K562 (cell line): Measurements from ENCODE around the gene ZNF407. TPM values are rescaled to one million over a fixed set of nuclear protein-coding genes. Genes with fewer than 3 reads are reported as not detected.
"Not testable (repeated sequence)": the region's sequence is repeated elsewhere in the genome, so short reads cannot be mapped to it uniquely, and the experiment has no call there.

Experiments
- ATAC-seq: fragments of 200-7000 bp; cut with Tn5 transposase; 3 replicates; pipeline ENCODE4 v1.9.1; 2020; ENCODE audit warnings: moderate library complexity
- BruUV-seq: library from RNA; stranded (reverse); fragments of 400-500 nt; replicated peaks from 2 replicates; lab custom pipeline; 2021; lab: Mats Ljungman, UMichigan
- CTCF ChIA-PET: fragments of 300-600 bp; formaldehyde crosslinking; extraction: SDS; loops from one replicate; lab custom pipeline; 2021; ENCODE audit warnings: low intra/inter-chr PET ratio; lab: Yijun Ruan, JAX
- POLR2A ChIA-PET: fragments of 300-600, 350-650 bp; sonication (Branson Sonifier 250); formaldehyde crosslinking; extraction: SDS; loops from one replicate; lab custom pipeline; 2021; ENCODE audit warnings: antibody characterized with exemption, inconsistent platforms; lab: Yijun Ruan, JAX
- DNase-seq, 4 experiments: peaks; one replicate each; pipeline versions ENCODE4 v3.0.0 to v3.0.0-alpha.2; 2011 to 2018; ENCODE audit warnings: low spot score in 3 of 4, mixed read lengths in 3 of 4; ENCODE audit errors: extremely low read depth in 1 of 4
- FAIRE-seq: peaks from 2 replicates; lab custom pipeline; 2011; peaks lifted over from hg19 to GRCh38; lab: Jason Lieb, UNC
- H2AFZ ChIP-seq: 2 replicates; pipeline ENCODE4 v1.6.0; 2011; ENCODE audit warnings: low read depth, low read length, control low read depth, inconsistent platforms
- H3K27ac ChIP-seq: fragments of 200-600 bp; 3 replicates; pipeline ENCODE4 v1.8.0; 2011; ENCODE audit warnings: low read depth, mild to moderate bottlenecking, control low read depth, inconsistent platforms, low read length, moderate library complexity, mixed read lengths; ENCODE audit errors: extremely low read depth
- H3K27me3 ChIP-seq, 2 experiments: fragments of 300-600 bp in 1 of 2; 2 replicates in 1 of 2; 3 replicates in 1 of 2; pipeline versions ENCODE4 v1.6.0 to v1.8.0; 2011; ENCODE audit warnings: inconsistent platforms in 2 of 2, low read length in 2 of 2, mild to moderate bottlenecking in 1 of 2, mixed read lengths in 1 of 2, moderate library complexity in 1 of 2; ENCODE audit not compliant: control insufficient read depth in 2 of 2, insufficient read depth in 2 of 2
- H3K36me3 ChIP-seq: fragments of 300-600 bp; 3 replicates; pipeline ENCODE4 v1.8.0; 2011; ENCODE audit warnings: mild to moderate bottlenecking, low read length, inconsistent platforms; ENCODE audit not compliant: control insufficient read depth, insufficient read depth
- H3K4me1 ChIP-seq, 2 experiments: fragments of 200-600 bp in 1 of 2; replicated peaks in 1 of 2; 2 replicates in 1 of 2; 3 replicates in 1 of 2; pipeline versions ENCODE4 v1.5.1 to v1.8.0; 2011; ENCODE audit warnings: inconsistent platforms in 2 of 2, low read length in 2 of 2, mild to moderate bottlenecking in 1 of 2, mixed read lengths in 1 of 2, moderate library complexity in 1 of 2; ENCODE audit not compliant: control insufficient read depth in 2 of 2, insufficient read depth in 2 of 2
- H3K4me2 ChIP-seq: 2 replicates; pipeline ENCODE4 v1.6.1; 2011; ENCODE audit warnings: low read length, control low read depth, inconsistent platforms, mixed read lengths; ENCODE audit not compliant: insufficient read depth
- H3K4me3 ChIP-seq: fragments of 200-600 bp; sonication (generic), shearing (Covaris generic); 2 replicates; pipeline ENCODE4 v1.5.1; 2016; ENCODE audit warnings: control low read depth, inconsistent platforms
- H3K79me2 ChIP-seq: fragments of 200-600 bp; 3 replicates; pipeline ENCODE4 v1.8.0; 2011; ENCODE audit warnings: low read length, inconsistent platforms; ENCODE audit not compliant: control insufficient read depth, insufficient read depth
- H3K9ac ChIP-seq, 2 experiments: 2 replicates each; pipeline versions ENCODE4 v1.6.0 to v1.6.1; 2011; ENCODE audit warnings: low read depth in 2 of 2, low read length in 2 of 2, control low read depth in 1 of 2, inconsistent platforms in 1 of 2, mild to moderate bottlenecking in 1 of 2, mixed read lengths in 1 of 2; ENCODE audit not compliant: insufficient read depth in 1 of 2
- H3K9me1 ChIP-seq: one replicate; pipeline ENCODE4 v1.6.0; 2011; ENCODE audit warnings: inconsistent platforms, mild to moderate bottlenecking, low read length, moderate library complexity; ENCODE audit not compliant: control insufficient read depth, insufficient read depth
- H3K9me3 ChIP-seq: replicated peaks from 2 replicates; pipeline ENCODE4 v1.5.1; 2011; ENCODE audit warnings: low read depth, low read length, inconsistent platforms; ENCODE audit not compliant: control insufficient read depth, insufficient read depth
- H4K20me1 ChIP-seq: replicated peaks from 2 replicates; pipeline ENCODE4 v1.6.1; 2011; ENCODE audit warnings: low read length, inconsistent platforms, mixed read lengths; ENCODE audit not compliant: control insufficient read depth, insufficient read depth
- ZFP36 ChIP-seq: fragments of 150-350 bp; IDR thresholded peaks from 2 replicates; pipeline ENCODE4 v1.6.1; 2018; ENCODE audit warnings: low read length, low read depth; ENCODE audit not compliant: partially characterized antibody
- ZNF311 ChIP-seq: fragments of 250-450 bp; sonication (Bioruptor Pico); IDR thresholded peaks from 2 replicates; pipeline ENCODE4 v1.4.0; 2020; ENCODE audit warnings: mild to moderate bottlenecking, moderate library complexity
- ZNF41 ChIP-seq: fragments of 250-450 bp; sonication (Bioruptor Pico); conservative IDR thresholded peaks from 2 replicates; pipeline ENCODE4 v1.4.0; 2020; ENCODE audit warnings: mild to moderate bottlenecking
- WGBS: fragments of 100-300 bp; shearing (Covaris generic); methylation state at CpG from one replicate; pipeline ENCODE4 v1.1.6; 2016; ENCODE audit warnings: low coverage, mixed read lengths; ENCODE audit not compliant: insufficient coverage; ENCODE audit errors: missing lambda C conversion rate; 5-methylcytosine and 5-hydroxymethylcytosine counted together
- in situ Hi-C: fragments of 300-500 bp; cut with MboI; formaldehyde crosslinking; loops from 4 replicates; pipeline ENCODE4 v1.15.0; 2018; ENCODE audit warnings: inconsistent platforms, mixed read lengths
- intact Hi-C: fragments of 100-400 bp; cut with micrococcal nuclease; formaldehyde crosslinking; loops from 2 replicates; pipeline ENCODE4 v1.14.2; 2022
- polyA plus RNA-seq, 8 experiments: library from polyadenylated mRNA; depleted of rRNA in 4 of 8; stranded (reverse) in 5 of 8; unstranded in 3 of 8; fragments of >200 nt; fragmentation: Nextera tagmentation in 2 of 8; fragmentation: Illumina TruSeq in 1 of 8; extraction: Ambion mirVana in 2 of 8; extraction: Trizol in 1 of 8; gene quantifications; 2 replicates each; pipeline versions ENCODE4 v1.2.1 to v1.2.3, GENCODE V29; 2011 to 2014; ENCODE audit warnings: inconsistent platforms in 1 of 8, missing spikeins in 1 of 8
- total RNA-seq, 7 experiments: library from RNA; depleted of rRNA in 6 of 7; stranded (reverse); fragments of >200 nt in 6 of 7; fragmentation: Illumina TruSeq in 2 of 7; extraction: Trizol in 2 of 7; gene quantifications; 2 replicates each; pipeline versions ENCODE4 v1.2.1 to v1.2.3, GENCODE V29; 2011 to 2021; ENCODE audit warnings: low replicate concordance in 1 of 7

ZNF407 gene
- total and polyA plus RNA-seq, 9 of the 15 experiments (the other 6 are each of a cell fraction or from before 2014, with no cell fraction given): 0.21 to 5.4 (median 2.3) TPM

- TF ChIP-seq ZNF311 (CRISPR knock-in tag): no peak
- TF ChIP-seq ZNF41 (CRISPR knock-in tag): no peak
These were observed 33.7 kb upstream of the ZNF407 start (continued) for GRCh38 chr18:74563999-74564398.

GRCh38 chr18:74565164-74565563 is 32.5 kb upstream of the ZNF407 start:
- BruUV-seq, CTCF ChIA-PET, intact Hi-C loops, ATAC-seq, DNase-seq, H2AFZ ChIP-seq, H3K9me3 ChIP-seq, H3K9ac ChIP-seq, H3K4me3 ChIP-seq, in situ Hi-C loops, H3K79me2 ChIP-seq, H4K20me1 ChIP-seq, FAIRE-seq, H3K4me1 ChIP-seq, H3K4me2 ChIP-seq, H3K27ac ChIP-seq, H3K9me1 ChIP-seq, H3K36me3 ChIP-seq: not testable (repeated sequence)
- POLR2A ChIA-PET: interaction anchor here (0.6 kb wide), 1 partner anchor 721 kb away, joined by 4 read pairs; no protein-coding TSS in a partner anchor
- peaks cover 2 to 17% of the 10 kb centered on the region in 2 experiments; a peak in 2 of 5 replicates for H3K27me3 ChIP-seq
- WGBS: 0% methylated on average over 1 of the region's 1 CpG

GRCh38 chr18:74565993-74566392 is 31.7 kb upstream of the ZNF407 start:
- H3K9me3 ChIP-seq, CTCF ChIA-PET, BruUV-seq, H3K4me1 ChIP-seq, H3K4me3 ChIP-seq, H3K79me2 ChIP-seq, H3K9ac ChIP-seq, H3K27ac ChIP-seq, in situ Hi-C loops, FAIRE-seq, DNase-seq, H3K27me3 ChIP-seq: not testable (repeated sequence)
- 0% methylated on average over 2 of the region's 3 CpGs for WGBS
- TF ChIP-seq ZFP36: peak; percentile 57
- TF ChIP-seq, all 486 proteins: peak for 1; not testable (repeated sequence) for 485
- H3K36me3 ChIP-seq, POLR2A ChIA-PET, H3K4me2 ChIP-seq, intact Hi-C loops, H4K20me1 ChIP-seq, H2AFZ ChIP-seq, ATAC-seq, H3K9me1 ChIP-seq: not testable (repeated sequence)
